ENCODE measurements around the gene AUTS2. TPM values are rescaled to one million over a fixed set of nuclear protein-coding genes. Genes with fewer than 3 reads are reported as not detected.

Gene AUTS2
- total RNA-seq, 1 donor from 2014 or later = 119 TPM

GRCh38 chr7:70457883-70458680 is 859.8 kb downstream of the AUTS2 start:
- no peak for DNase-seq (ENCODE audit: low spot score)

GRCh38 chr7:70458745-70459144 is 860.5 kb downstream of the AUTS2 start:
- no peak for DNase-seq (ENCODE audit: low spot score)

GRCh38 chr7:70459546-70459945 is 861.3 kb downstream of the AUTS2 start:
- DNase-seq (ENCODE audit: low spot score) = no peak

GRCh38 chr7:70460071-70460470 is 861.8 kb downstream of the AUTS2 start:
- DNase-seq (ENCODE audit: low spot score) = no peak

GRCh38 chr7:70460562-70460961 is 862.3 kb downstream of the AUTS2 start:
- DNase-seq (ENCODE audit: low spot score) = no peak

- DNase-seq (ENCODE audit: low spot score) = no peak
These were observed 865.2 kb downstream of the AUTS2 start for GRCh38 chr7:70463352-70463938.

GRCh38 chr7:70466725-70467364 is 868.6 kb downstream of the AUTS2 start:
- DNase-seq (ENCODE audit: low spot score) = no peak

- no peak for DNase-seq (ENCODE audit: low spot score)
These were observed 872.5 kb downstream of the AUTS2 start for GRCh38 chr7:70470746-70471145.

GRCh38 chr7:70472601-70473237 is 874.4 kb downstream of the AUTS2 start:
- no peak for DNase-seq (ENCODE audit: low spot score)

GRCh38 chr7:70474639-70475234 is 876.5 kb downstream of the AUTS2 start:
- DNase-seq (ENCODE audit: low spot score) = no peak

- no peak for DNase-seq (ENCODE audit: low spot score)
These were observed 879.0 kb downstream of the AUTS2 start for GRCh38 chr7:70477036-70478010.

GRCh38 chr7:70479153-70480021 is 881.1 kb downstream of the AUTS2 start:
- DNase-seq (ENCODE audit: low spot score) = no peak

- no peak for DNase-seq (ENCODE audit: low spot score)
These were observed 882.8 kb downstream of the AUTS2 start for GRCh38 chr7:70480927-70481569.

- no peak for DNase-seq (ENCODE audit: low spot score)
These were observed 883.4 kb downstream of the AUTS2 start for GRCh38 chr7:70481570-70482123.

GRCh38 chr7:70484255-70484654 is 886.0 kb downstream of the AUTS2 start:
- no peak for DNase-seq (ENCODE audit: low spot score)

- DNase-seq (ENCODE audit: low spot score) = no peak
These were observed 888.7 kb downstream of the AUTS2 start for GRCh38 chr7:70486977-70487376.

- no peak for DNase-seq (ENCODE audit: low spot score)
These were observed 889.2 kb downstream of the AUTS2 start for GRCh38 chr7:70487428-70487827.

- DNase-seq (ENCODE audit: low spot score) = no peak
These were observed 889.6 kb downstream of the AUTS2 start for GRCh38 chr7:70487886-70488285.

- DNase-seq (ENCODE audit: low spot score) = no peak
These were observed 891.5 kb downstream of the AUTS2 start for GRCh38 chr7:70489813-70490212.
